Endodermal cell (in vitro differentiated cells): Measurements from ENCODE around the gene FOXL3. TPM values are rescaled to one million over a fixed set of nuclear protein-coding genes. Genes with fewer than 3 reads are reported as not detected.

Experiments
- DNase-seq: peaks from one replicate; pipeline ENCODE4 v3.0.0-alpha.2; 2017
- H3K27ac ChIP-seq: 2 replicates; pipeline ENCODE4 v1.5.1; 2013; ENCODE audit warnings: mild to moderate bottlenecking, low read depth, low read length, moderate library complexity
- H3K27me3 ChIP-seq: 2 replicates; pipeline ENCODE4 v1.6.1; 2013; ENCODE audit warnings: mild to moderate bottlenecking, low read length, moderate library complexity; ENCODE audit not compliant: insufficient read depth, control insufficient read depth, poor library complexity, severe bottlenecking
- H3K36me3 ChIP-seq: 2 replicates; pipeline ENCODE4 v1.7.0; 2013; ENCODE audit warnings: mild to moderate bottlenecking, low read length, moderate library complexity; ENCODE audit not compliant: control insufficient read depth, insufficient read depth
- H3K4me1 ChIP-seq: one replicate; pipeline ENCODE4 v1.7.0; 2013; ENCODE audit warnings: low read length; ENCODE audit not compliant: control insufficient read depth, insufficient read depth
- H3K4me3 ChIP-seq: 2 replicates; pipeline ENCODE4 v1.5.1; 2013; ENCODE audit warnings: mild to moderate bottlenecking, low read length, moderate library complexity
- H3K9ac ChIP-seq: 2 replicates; pipeline ENCODE4 v1.6.1; 2013; ENCODE audit warnings: mild to moderate bottlenecking, low read length, moderate library complexity; ENCODE audit not compliant: poor library complexity, severe bottlenecking; ENCODE audit errors: extremely low read depth
- H3K9me3 ChIP-seq: 2 replicates; pipeline ENCODE4 v1.6.1; 2013; ENCODE audit warnings: mild to moderate bottlenecking, low read length, moderate library complexity; ENCODE audit not compliant: control insufficient read depth
- H3K27ac Mint-ChIP-seq: 2 replicates; pipeline ENCODE4 v1.8.0; 2020; ENCODE audit warnings: mixed read lengths
- H3K27me3 Mint-ChIP-seq: 2 replicates; pipeline ENCODE4 v1.8.0; 2021; ENCODE audit warnings: mild to moderate bottlenecking, mixed read lengths; ENCODE audit not compliant: insufficient read depth
- H3K36me3 Mint-ChIP-seq: 2 replicates; pipeline ENCODE4 v1.8.0; 2020; ENCODE audit warnings: low read depth, mixed read lengths
- H3K4me1 Mint-ChIP-seq: 2 replicates; pipeline ENCODE4 v1.8.0; 2020; ENCODE audit warnings: mixed read lengths
- H3K4me3 Mint-ChIP-seq: 2 replicates; pipeline ENCODE4 v1.8.0; 2020; ENCODE audit warnings: mild to moderate bottlenecking, moderate library complexity, mixed read lengths
- H3K9me3 Mint-ChIP-seq: 2 replicates; pipeline ENCODE4 v1.8.0; 2020; ENCODE audit warnings: mild to moderate bottlenecking, mixed read lengths
- WGBS, 2 experiments: methylation state at CpG; one replicate each; pipeline versions ENCODE4 v1.1.5 to v1.1.7; 2013; ENCODE audit warnings: missing lambda C conversion rate in 2 of 2, mixed read lengths in 1 of 2; ENCODE audit not compliant: insufficient coverage in 1 of 2, insufficient read length in 1 of 2; 5-methylcytosine and 5-hydroxymethylcytosine counted together
- total RNA-seq, 2 donors: library from RNA; stranded (reverse); fragmentation: NEBNext Ultra II Directional in 1 of 2; extraction: Animal tissue kit (Norgen Biotek cat#: 25700) in 1 of 2; gene quantifications; 2 replicates in 1 of 2; 3 replicates in 1 of 2; pipeline ENCODE4 v1.2.1, GENCODE V29; 2021
- TF ChIP-seq, protein P1 (sequence below): fragments of 200-600 bp; sonication (generic); conservative IDR thresholded peaks from 2 replicates; pipeline ENCODE4 v1.5.0; 2021; ENCODE audit warnings: antibody characterized with exemption, mild to moderate bottlenecking

The FOXL3 gene
- total RNA-seq, 2 donors from 2014 or later, result not detected

DNA sequence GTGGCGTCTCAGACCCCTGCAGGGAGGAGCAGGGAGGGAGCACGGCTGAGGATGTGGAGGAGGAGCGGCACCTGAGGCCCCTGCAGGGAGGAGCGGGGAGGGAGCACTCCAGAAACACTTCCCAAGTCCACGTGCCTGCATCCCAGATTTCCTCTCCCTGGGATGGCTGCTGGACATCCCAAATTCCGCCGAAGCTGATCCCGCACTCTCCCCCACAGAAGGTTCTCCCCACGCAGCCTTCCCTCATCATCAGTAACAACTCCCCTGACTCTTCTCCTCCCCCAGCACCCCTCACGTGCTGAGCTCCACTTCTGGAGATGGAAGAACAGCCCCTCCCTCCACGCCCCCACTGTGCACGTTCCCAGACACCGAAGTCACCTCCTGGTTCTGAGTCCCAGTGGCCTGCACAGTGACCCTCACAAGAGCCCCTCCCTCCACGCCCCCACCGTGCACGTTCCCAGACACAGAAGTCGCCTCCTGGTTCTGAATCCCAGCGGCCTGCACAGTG lies 17.8 kb upstream of the FOXL3 start:
- Mint-ChIP-seq H3K4me1 (no peaks in the 10 kb centered on the region), H3K4me3 (no peak overlapping the region), H3K9me3 (peaks cover 87% of the 10 kb centered on the region), H3K27me3 (peaks cover 20% of the 10 kb centered on the region), H3K36me3 (no peaks in the 10 kb centered on the region), H3K27ac (no peak overlapping the region)
- no peak for DNase-seq
- Histone ChIP-seq H3K4me3 (no peak overlapping the region), H3K9me3 (peaks cover 24% of the 10 kb centered on the region), H3K4me1 (no peaks in the 10 kb centered on the region), H3K27me3 (no peaks in the 10 kb centered on the region), H3K27ac (no peak overlapping the region), H3K36me3 (no peaks in the 10 kb centered on the region), H3K9ac (no peak overlapping the region)
- TF ChIP-seq, protein P1, sequence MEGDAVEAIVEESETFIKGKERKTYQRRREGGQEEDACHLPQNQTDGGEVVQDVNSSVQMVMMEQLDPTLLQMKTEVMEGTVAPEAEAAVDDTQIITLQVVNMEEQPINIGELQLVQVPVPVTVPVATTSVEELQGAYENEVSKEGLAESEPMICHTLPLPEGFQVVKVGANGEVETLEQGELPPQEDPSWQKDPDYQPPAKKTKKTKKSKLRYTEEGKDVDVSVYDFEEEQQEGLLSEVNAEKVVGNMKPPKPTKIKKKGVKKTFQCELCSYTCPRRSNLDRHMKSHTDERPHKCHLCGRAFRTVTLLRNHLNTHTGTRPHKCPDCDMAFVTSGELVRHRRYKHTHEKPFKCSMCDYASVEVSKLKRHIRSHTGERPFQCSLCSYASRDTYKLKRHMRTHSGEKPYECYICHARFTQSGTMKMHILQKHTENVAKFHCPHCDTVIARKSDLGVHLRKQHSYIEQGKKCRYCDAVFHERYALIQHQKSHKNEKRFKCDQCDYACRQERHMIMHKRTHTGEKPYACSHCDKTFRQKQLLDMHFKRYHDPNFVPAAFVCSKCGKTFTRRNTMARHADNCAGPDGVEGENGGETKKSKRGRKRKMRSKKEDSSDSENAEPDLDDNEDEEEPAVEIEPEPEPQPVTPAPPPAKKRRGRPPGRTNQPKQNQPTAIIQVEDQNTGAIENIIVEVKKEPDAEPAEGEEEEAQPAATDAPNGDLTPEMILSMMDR, result no peak
- 82 to 85% methylated on average over 8 to 18 of the region's 18 CpGs for WGBS, 2 experiments

DNA sequence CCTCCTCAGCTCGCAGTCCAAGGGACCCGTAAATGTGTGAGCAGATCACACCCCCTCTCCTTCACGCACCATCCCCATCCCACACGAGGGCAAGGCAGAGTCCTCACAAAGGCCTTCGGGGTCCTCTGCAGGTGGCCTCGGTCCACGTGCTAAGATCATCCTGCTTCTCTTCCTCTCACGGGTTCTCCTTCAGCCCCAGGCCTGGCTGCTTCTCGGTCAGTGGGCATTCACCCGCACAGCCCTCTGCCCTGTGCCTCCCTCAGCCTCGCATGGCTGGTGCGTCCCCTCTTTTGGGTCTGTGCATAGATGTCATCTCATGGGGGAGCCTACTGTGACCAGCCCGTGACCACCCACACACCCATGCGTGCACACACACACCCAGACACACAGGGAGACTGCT lies 17.3 kb upstream of the FOXL3 start:
- 78 to 94% methylated on average over 8 to 14 of the region's 14 CpGs for WGBS, 2 experiments
- Histone ChIP-seq H3K4me1 (no peaks in the 10 kb centered on the region), H3K36me3 (no peaks in the 10 kb centered on the region), H3K4me3 (no peak overlapping the region), H3K27me3 (no peaks in the 10 kb centered on the region), H3K27ac (no peak overlapping the region), H3K9ac (no peak overlapping the region), H3K9me3 (peaks cover 27% of the 10 kb centered on the region)
- TF ChIP-seq, protein P1, result no peak
- peaks cover 87% of the 10 kb centered on the region for H3K9me3 Mint-ChIP-seq
- H3K27me3 Mint-ChIP-seq, result peaks cover 18% of the 10 kb centered on the region
- H3K4me1 Mint-ChIP-seq, result no peaks in the 10 kb centered on the region
- H3K36me3 Mint-ChIP-seq, result no peaks in the 10 kb centered on the region
- no peak overlapping the region for H3K27ac Mint-ChIP-seq
- H3K4me3 Mint-ChIP-seq, result no peak overlapping the region
- no peak for DNase-seq

DNA sequence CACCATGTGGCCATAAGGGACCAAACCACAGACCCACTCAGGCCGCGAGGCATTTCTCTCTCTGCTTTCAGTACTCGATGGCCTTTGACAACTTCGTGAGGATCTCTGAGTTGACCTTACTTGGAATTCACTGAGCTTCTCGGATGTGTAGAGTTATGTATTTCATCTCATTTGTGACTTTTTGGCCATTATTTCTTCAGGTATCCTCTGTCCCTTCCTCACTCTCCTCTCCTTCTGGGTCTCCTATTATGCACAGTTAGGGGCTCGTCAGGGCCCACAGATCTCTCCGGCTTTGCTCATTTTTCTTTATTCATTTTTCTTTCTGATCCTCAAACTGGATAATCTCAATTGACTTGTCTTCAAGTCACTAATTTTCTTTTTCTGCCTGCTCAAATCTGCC lies 16.6 kb upstream of the FOXL3 start:
- Mint-ChIP-seq H3K27ac (no peak overlapping the region), H3K4me1 (no peaks in the 10 kb centered on the region), H3K9me3 (peaks cover 87% of the 10 kb centered on the region), H3K27me3 (peaks cover 13% of the 10 kb centered on the region), H3K4me3 (no peak overlapping the region), H3K36me3 (no peaks in the 10 kb centered on the region)
- no peak for DNase-seq
- no peak overlapping the region for H3K27ac ChIP-seq
- peaks cover 27% of the 10 kb centered on the region for H3K9me3 ChIP-seq
- TF ChIP-seq, protein P1, result no peak
- H3K36me3 ChIP-seq, result no peaks in the 10 kb centered on the region
- no peak overlapping the region for H3K4me3 ChIP-seq
- no peaks in the 10 kb centered on the region for H3K27me3 ChIP-seq
- 87 to 92% methylated on average over 7 of the region's 7 CpGs for WGBS, 2 experiments
- no peaks in the 10 kb centered on the region for H3K4me1 ChIP-seq
- no peak overlapping the region for H3K9ac ChIP-seq
